IMR-90 (cell line): ENCODE measurements around the gene LINGO4. TPM values are rescaled to one million over a fixed set of nuclear protein-coding genes. Genes with fewer than 3 reads are reported as not detected.

Experiments used
- ATAC-seq: fragments of 200-7000 bp; cut with Tn5 transposase; 2 replicates; pipeline ENCODE4 v1.9.1; 2020; ENCODE audit warnings: low read depth, mild to moderate bottlenecking, moderate library complexity
- BruUV-seq: library from RNA; stranded (reverse); fragments of 400-500 nt; replicated peaks from 2 replicates; lab custom pipeline; 2021; lab: Mats Ljungman, UMichigan
- CTCF ChIA-PET: fragments of 300-600 bp; formaldehyde crosslinking; extraction: SDS; loops from one replicate; lab custom pipeline; 2021; ENCODE audit warnings: antibody characterized with exemption; lab: Yijun Ruan, JAX
- POLR2A ChIA-PET: fragments of 300-600 bp; sonication (Branson Sonifier 250); formaldehyde crosslinking; loops from one replicate; lab custom pipeline; 2022; ENCODE audit warnings: antibody characterized with exemption; ENCODE audit not compliant: unreplicated experiment; lab: Charles Lee
- DNase-seq: peaks from one replicate; pipeline ENCODE4 v3.0.0; 2013
- H2AFZ ChIP-seq: replicated peaks from 2 replicates; pipeline ENCODE3; 2013; ENCODE audit warnings: low read length, mild to moderate bottlenecking; ENCODE audit not compliant: poor library complexity
- H2AK5ac ChIP-seq: 2 replicates; pipeline ENCODE4 v1.6.1; 2013; ENCODE audit warnings: low read depth, low read length, inconsistent platforms
- H2AK9ac ChIP-seq: replicated peaks from 2 replicates; pipeline ENCODE3; 2013; ENCODE audit warnings: mild to moderate bottlenecking, low read depth, low read length, moderate library complexity; ENCODE audit not compliant: poor library complexity
- H2BK120ac ChIP-seq: 2 replicates; pipeline ENCODE4 v1.6.1; 2013; ENCODE audit warnings: low read depth, low read length, inconsistent platforms
- H2BK15ac ChIP-seq: 3 replicates; pipeline ENCODE4 v1.6.1; 2013; ENCODE audit warnings: low read depth, low read length, inconsistent platforms
- H2BK20ac ChIP-seq: 2 replicates; pipeline ENCODE4 v1.6.1; 2013; ENCODE audit warnings: low read depth, mild to moderate bottlenecking, inconsistent platforms, low read length, moderate library complexity
- H2BK5ac ChIP-seq: 2 replicates; pipeline ENCODE4 v1.6.1; 2013; ENCODE audit warnings: mild to moderate bottlenecking, low read depth, low read length, inconsistent platforms; ENCODE audit not compliant: poor library complexity, severe bottlenecking
- H3K14ac ChIP-seq: replicated peaks from 2 replicates; pipeline ENCODE4 v1.6.1; 2013; ENCODE audit warnings: low read depth, low read length, inconsistent platforms
- H3K18ac ChIP-seq: 2 replicates; pipeline ENCODE4 v1.6.1; 2013; ENCODE audit warnings: low read depth, low read length, control low read depth
- H3K23ac ChIP-seq: 2 replicates; pipeline ENCODE4 v1.6.1; 2013; ENCODE audit warnings: low read depth, low read length, inconsistent platforms
- H3K27ac ChIP-seq: 2 replicates; pipeline ENCODE4 v1.5.1; 2013; ENCODE audit warnings: mild to moderate bottlenecking, control low read depth, low read length; ENCODE audit not compliant: insufficient read depth
- H3K27me3 ChIP-seq: 2 replicates; pipeline ENCODE4 v1.6.1; 2013; ENCODE audit warnings: low read length; ENCODE audit not compliant: control insufficient read depth, insufficient read depth
- H3K36me3 ChIP-seq: 2 replicates; pipeline ENCODE4 v1.6.1; 2013; ENCODE audit warnings: low read length, mixed read lengths; ENCODE audit not compliant: control insufficient read depth, insufficient read depth
- H3K4ac ChIP-seq: 2 replicates; pipeline ENCODE4 v1.6.1; 2013; ENCODE audit warnings: low read depth, low read length, inconsistent platforms
- H3K4me1 ChIP-seq: 2 replicates; pipeline ENCODE4 v1.6.1; 2013; ENCODE audit warnings: low read length, mixed read lengths; ENCODE audit not compliant: control insufficient read depth, insufficient read depth
- H3K4me2 ChIP-seq: 2 replicates; pipeline ENCODE4 v1.6.1; 2013; ENCODE audit warnings: low read depth, mild to moderate bottlenecking, control low read depth, low read length, moderate library complexity
- H3K4me3 ChIP-seq: 2 replicates; pipeline ENCODE4 v1.5.1; 2013; ENCODE audit warnings: low read depth, mild to moderate bottlenecking, control low read depth, low read length, moderate library complexity; ENCODE audit not compliant: insufficient read depth
- H3K56ac ChIP-seq: 2 replicates; pipeline ENCODE4 v1.6.1; 2013; ENCODE audit warnings: low read length, inconsistent platforms; ENCODE audit not compliant: insufficient read depth; ENCODE audit errors: extremely low read depth
- H3K79me1 ChIP-seq, 2 experiments: 2 replicates each; pipeline ENCODE4 v1.6.1; 2013; ENCODE audit warnings: low read length in 2 of 2, inconsistent platforms in 1 of 2, low read depth in 1 of 2
- H3K9ac ChIP-seq: 2 replicates; pipeline ENCODE4 v1.6.1; 2013; ENCODE audit warnings: low read depth, low read length, control low read depth
- H3K9me1 ChIP-seq: 2 replicates; pipeline ENCODE4 v1.6.1; 2013; ENCODE audit warnings: low read length, inconsistent platforms; ENCODE audit not compliant: insufficient read depth
- H3K9me3 ChIP-seq: 2 replicates; pipeline ENCODE4 v1.6.1; 2013; ENCODE audit warnings: low read length; ENCODE audit not compliant: control insufficient read depth, insufficient read depth
- H4K20me1 ChIP-seq: 2 replicates; pipeline ENCODE4 v1.6.1; 2013; ENCODE audit warnings: low read length, inconsistent platforms; ENCODE audit not compliant: insufficient read depth
- H4K5ac ChIP-seq: 2 replicates; pipeline ENCODE4 v1.6.1; 2013; ENCODE audit warnings: mild to moderate bottlenecking, low read depth, low read length, control low read depth
- H4K8ac ChIP-seq, 2 experiments: 2 replicates each; pipeline ENCODE4 v1.6.1; 2013; ENCODE audit warnings: low read depth in 2 of 2, low read length in 2 of 2, control low read depth in 1 of 2, inconsistent platforms in 1 of 2
- H4K91ac ChIP-seq: 2 replicates; pipeline ENCODE4 v1.6.1; 2013; ENCODE audit warnings: low read depth, low read length, inconsistent platforms; ENCODE audit not compliant: insufficient read depth
- BHLHE40 ChIP-seq: fragments of 150-350 bp; IDR thresholded peaks from 2 replicates; pipeline ENCODE4 v1.6.1; 2016; ENCODE audit warnings: mild to moderate bottlenecking, low read depth, low read length
- CHD1 ChIP-seq: IDR thresholded peaks from 2 replicates; pipeline ENCODE4 v1.6.1; 2012; ENCODE audit warnings: low read depth, low read length, improper control_type of control experiment
- MAFK ChIP-seq: IDR thresholded peaks from 2 replicates; pipeline ENCODE4 v1.6.1; 2012; ENCODE audit warnings: low read depth, low read length, improper control_type of control experiment
- MAZ ChIP-seq: IDR thresholded peaks from 2 replicates; pipeline ENCODE4 v1.6.1; 2012; ENCODE audit warnings: low read depth, mild to moderate bottlenecking, low read length, improper control_type of control experiment, moderate library complexity, borderline replicate concordance
- NFE2L2 ChIP-seq: fragments of 150-350 bp; IDR thresholded peaks from 2 replicates; pipeline ENCODE4 v1.6.1; 2016; ENCODE audit warnings: low read depth, mild to moderate bottlenecking, low read length
- POLR2A ChIP-seq: IDR thresholded peaks from 2 replicates; pipeline ENCODE4 v1.6.1; 2012; ENCODE audit warnings: mild to moderate bottlenecking, low read depth, low read length
- RAD21 ChIP-seq: IDR thresholded peaks from 2 replicates; pipeline ENCODE4 v1.6.1; 2012; ENCODE audit warnings: low read length, improper control_type of control experiment
- RCOR1 ChIP-seq: IDR thresholded peaks from 2 replicates; pipeline ENCODE4 v1.6.1; 2012; ENCODE audit warnings: mild to moderate bottlenecking, low read length, improper control_type of control experiment; ENCODE audit not compliant: insufficient replicate concordance
- SMC3 ChIP-seq: fragments of 150-350 bp; IDR thresholded peaks from 2 replicates; pipeline ENCODE4 v1.6.1; 2016; ENCODE audit warnings: low read depth, mild to moderate bottlenecking, antibody characterized with exemption, low read length, moderate library complexity
- WGBS, 2 experiments: methylation state at CpG; one replicate each; pipeline versions ENCODE4 v1.1.5 to v1.1.7; 2013; ENCODE audit warnings: missing lambda C conversion rate in 2 of 2; ENCODE audit not compliant: insufficient read length in 1 of 2; ENCODE audit errors: extremely low coverage in 2 of 2; 5-methylcytosine and 5-hydroxymethylcytosine counted together
- dilution Hi-C: fragments of 300-500 bp; cut with HindIII; formaldehyde crosslinking; loops from one replicate; pipeline ENCODE4 v1.14.3; 2018; ENCODE audit warnings: low sequenced_read_pairs; ENCODE audit not compliant: unreplicated experiment
- in situ Hi-C: fragments of 300-500 bp; cut with MboI; formaldehyde crosslinking; loops from 3 replicates; pipeline ENCODE4 v1.14.3; 2019; ENCODE audit warnings: low sequenced_read_pairs, inconsistent platforms, mixed read lengths
- intact Hi-C: fragments of 100-400 bp; cut with micrococcal nuclease; formaldehyde crosslinking; loops from 2 replicates; pipeline ENCODE4 v1.10.0; 2022
- polyA plus RNA-seq, 3 experiments: library from polyadenylated mRNA; depleted of rRNA; stranded (reverse); fragments of >200 nt; gene quantifications; 2 replicates each; pipeline ENCODE4 v1.2.3, GENCODE V29; 2012; ENCODE audit warnings: low replicate concordance in 1 of 3
- total RNA-seq: library from RNA; depleted of rRNA; stranded (reverse); fragments of >200 nt; gene quantifications from 2 replicates; pipeline ENCODE4 v1.2.3, GENCODE V29; 2012

Gene LINGO4
- total and polyA plus RNA-seq, 2 of the 4 experiments (the other 2 are of a cell fraction), result not detected

- Histone ChIP-seq H3K4ac (no peak overlapping the region), H3K18ac (no peak overlapping the region), H3K4me3 (no peak overlapping the region), H2BK120ac (no peak overlapping the region), H2BK20ac (no peak overlapping the region), H3K79me1 (no peaks in the 10 kb centered on the region), H3K9me1 (no peaks in the 10 kb centered on the region), H2AFZ (no peak overlapping the region), H4K91ac (no peak overlapping the region), H3K36me3 (no peaks in the 10 kb centered on the region), H4K20me1 (no peaks in the 10 kb centered on the region), H3K14ac (no peak overlapping the region), H2BK5ac (no peak overlapping the region), H3K23ac (no peak overlapping the region), H4K8ac (no peak overlapping the region), H3K4me2 (no peak overlapping the region), H3K27me3 (peaks cover 71% of the 10 kb centered on the region), H3K9ac (no peak overlapping the region), H3K27ac (no peak overlapping the region), H2AK9ac (no peak overlapping the region), H2BK15ac (no peak overlapping the region), H3K4me1 (no peaks in the 10 kb centered on the region), H4K5ac (no peak overlapping the region), H2AK5ac (no peak overlapping the region), H3K9me3 (no peaks in the 10 kb centered on the region), H3K56ac (no peak overlapping the region)
- dilution Hi-C loops, result no loop called here
- ATAC-seq (no peak), DNase-seq (no peak)
- in situ Hi-C loops, result no loop called here
- CTCF ChIA-PET, result no interaction called here
- POLR2A ChIA-PET, result no interaction called here
- BruUV-seq, result no TSS peak
- 72% methylated on average over 4 of the region's 12 CpGs; no CpG with 5 or more reads in 1 of the 2 experiments for WGBS, 2 experiments
- intact Hi-C loops, result no loop called here
- no peak for TF ChIP-seq POLR2A
- TF ChIP-seq BHLHE40, result no peak
- no peak for TF ChIP-seq CHD1
- no peak for TF ChIP-seq NFE2L2
- no peak for TF ChIP-seq MAFK
- TF ChIP-seq SMC3, result no peak
- no peak for TF ChIP-seq RCOR1
- no peak for TF ChIP-seq RAD21
- TF ChIP-seq MAZ, result no peak
Measured at GRCh38 chr1:151815716-151816327, 10.6 kb upstream of the LINGO4 start.
